ENCODE results near the gene HSPB6. TPM values are rescaled to one million over a fixed set of nuclear protein-coding genes. Genes with fewer than 3 reads are reported as not detected.

The HSPB6 gene
- total and polyA plus RNA-seq, 2 of the 8 experiments (the other 6 are each of a cell fraction or from before 2014, with no cell fraction given) = 0.91 TPM; not detected in 1

DNA sequence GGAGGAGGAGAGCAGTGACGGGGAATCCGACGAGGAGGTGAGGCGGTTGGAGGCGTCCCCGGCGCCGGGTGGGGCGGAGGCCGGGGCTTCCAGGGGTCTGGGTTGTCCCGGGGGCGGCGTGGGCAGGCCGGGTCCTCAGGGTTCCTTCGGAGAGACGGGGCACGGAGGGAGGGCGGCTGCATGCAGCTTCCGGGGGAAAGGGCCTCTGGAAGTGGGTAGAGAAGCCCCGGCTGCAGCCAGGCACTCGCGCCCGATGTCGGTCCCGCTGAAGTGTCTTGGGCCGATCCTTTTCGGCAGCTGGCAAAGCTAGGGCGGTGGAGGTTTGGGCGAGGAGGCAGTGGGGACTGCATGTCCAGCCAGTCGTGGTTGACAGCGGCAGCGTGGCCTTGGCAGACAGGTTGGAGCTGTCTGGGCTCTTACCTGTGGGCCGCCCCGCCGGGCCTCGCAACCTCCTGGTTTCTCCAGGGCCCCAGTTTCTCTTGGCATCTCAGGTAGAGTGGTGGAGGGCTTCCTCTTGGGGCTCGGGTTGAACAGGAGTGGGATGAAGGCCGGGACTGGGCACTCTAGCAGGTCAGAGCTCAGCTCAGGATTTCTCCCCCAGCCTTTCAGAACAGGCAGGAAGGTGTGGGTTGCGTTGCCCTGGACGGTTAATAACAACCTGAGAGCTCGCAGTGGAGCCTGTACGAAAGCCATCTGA is 38.3 kb downstream of the HSPB6 start:
- WGBS, 2 experiments (ENCODE audit: extremely low coverage in 1 of 2, insufficient coverage in 1 of 2, insufficient read length in 1 of 2, insufficient replicate concordance in 2 of 2, low coverage in 1 of 2, low lambda C conversion rate in 2 of 2, missing lambda C conversion rate in 1 of 2) = 8% methylated on average over 23 of the region's 42 CpGs; no CpG with 5 or more reads in 1 of the 2 experiments
- Histone ChIP-seq H3K23ac (ENCODE audit: insufficient read length) (no peak overlapping the region), H3K27ac (ENCODE audit: low read depth, low read length) (no peak overlapping the region; the same call in 1 of the 2 replicates)

More for the DNA sequence above, 38.3 kb downstream of the HSPB6 start:
- H3K27me3 ChIP-seq (replicated peaks in 1 of 4; ENCODE audit: control insufficient read depth in 3 of 4, extremely low read depth in 1 of 4, insufficient read depth in 3 of 4, low read length in 3 of 4) = no peaks in the 10 kb centered on the region
- peaks cover 11% of the 10 kb centered on the region in 2 experiments for H4K20me1 ChIP-seq (replicated peaks in 1 of 2; ENCODE audit: control insufficient read depth in 1 of 2, insufficient read depth in 2 of 2, low read length in 2 of 2)
- no peak for FAIRE-seq
- no peak overlapping the region for H3K14ac ChIP-seq (ENCODE audit: insufficient read length)
- H3K56ac ChIP-seq (replicated peaks; ENCODE audit: insufficient read length, low read depth, low read length) = peak overlapping the region; percentile 37
- H3K79me2 ChIP-seq (ENCODE audit: control insufficient read depth in 1 of 2, insufficient read depth in 2 of 2, low read length in 2 of 2) = peaks cover 0 to 20% of the 10 kb centered on the region in 2 experiments; a peak in 3 of 4 replicates
- H3K4ac ChIP-seq (replicated peaks; ENCODE audit: insufficient read length, low read depth, low read length) = no peak overlapping the region
- H3K9ac ChIP-seq (replicated peaks in 1 of 4; ENCODE audit: extremely low read depth in 1 of 4, low read depth in 3 of 4, low read length in 3 of 4) = peak overlapping the region; percentile 51 to 86 (median 64); a peak in 6 of 7 replicates
- H2BK12ac ChIP-seq (ENCODE audit: low read depth, low read length) = no peak overlapping the region
- H3K4me2 ChIP-seq (ENCODE audit: insufficient read depth in 1 of 2, low read depth in 2 of 2, low read length in 2 of 2) = peak overlapping the region; percentile 80 to 97
- H3K36me3 ChIP-seq (ENCODE audit: control insufficient read depth in 2 of 4, insufficient read depth in 4 of 4, low read length in 3 of 4) = peaks cover 10 to 28% (median 15%) of the 10 kb centered on the region in 4 experiments; a peak in 7 of 8 replicates
- no peak overlapping the region for H2BK5ac ChIP-seq (ENCODE audit: low read depth, low read length)
- H3K9me3 ChIP-seq (ENCODE audit: insufficient read depth in 2 of 2, low read depth in 1 of 2, low read length in 1 of 2) = no peaks in the 10 kb centered on the region
- DNase-seq (ENCODE audit: low read depth in 1 of 2, low spot score in 2 of 2) = peak in 1 of 2 experiments; percentile 62
- H2BK15ac ChIP-seq (ENCODE audit: low read length) = no peak overlapping the region
- peaks cover 13% of the 10 kb centered on the region for H3K23me2 ChIP-seq (ENCODE audit: low read depth, low read length)
- ChIA-PET CTCF (ENCODE audit: partially characterized antibody) (interaction anchor here (1.0 to 11.8 kb wide), 3 partner anchors 20 to 101 kb away, joined by 3 to 80 read pairs (median 6); partner anchors contain the start of gene IGFLR1), POLR2A (ENCODE audit: partially characterized antibody) (interaction anchor here (0.6 to 5.0 kb wide), 12 partner anchors 9 to 212 kb away, joined by 3 to 54 read pairs (median 4); partner anchors contain the start of genes PSENEN and U2AF1L4)
- no peak overlapping the region for H2AK5ac ChIP-seq (ENCODE audit: low read depth, low read length)
- H4K5ac ChIP-seq (ENCODE audit: insufficient read length, low read depth, low read length) = no peak overlapping the region
- peak overlapping the region; percentile 69 for H4K8ac ChIP-seq (ENCODE audit: extremely low read depth, insufficient read depth, low read length)
- H2AFZ ChIP-seq (ENCODE audit: low read length) = no peak overlapping the region
- peak overlapping the region; percentile 70 to 89 (median 85) for H3K4me3 ChIP-seq (ENCODE audit: extremely low read depth in 1 of 4, insufficient read depth in 2 of 4, low read depth in 3 of 4, low read length in 4 of 4)
- H3K4me1 ChIP-seq (replicated peaks in 1 of 4; ENCODE audit: control insufficient read depth in 3 of 4, insufficient read depth in 4 of 4, low read length in 3 of 4) = peaks cover 0 to 25% (median 17%) of the 10 kb centered on the region in 4 experiments; a peak in 6 of 7 replicates
- no peak overlapping the region for H2BK20ac ChIP-seq (ENCODE audit: low read length)
- no peak overlapping the region for H4K91ac ChIP-seq (replicated peaks; ENCODE audit: insufficient read length, low read length)
- 0 out of 4 replicates have a peak, but pooled peaks of 1 of the 2 experiments have one; percentile 48 for TF ChIP-seq HDAC2 (IDR thresholded peaks at IDR 0.05; ENCODE audit: borderline replicate concordance in 1 of 2, low read depth in 2 of 2, low read length in 2 of 2)
- TF ChIP-seq TAF1 (IDR thresholded peaks at IDR 0.05; ENCODE audit: low read depth, low read length) = no peak
- TF ChIP-seq HDAC6 (IDR thresholded peaks at IDR 0.05; ENCODE audit: low read depth, low read length) = no peak
- no peak for TF ChIP-seq SUZ12 (IDR thresholded peaks at IDR 0.05; ENCODE audit: low read length)
- TF ChIP-seq SAP30 (IDR thresholded peaks at IDR 0.05; ENCODE audit: insufficient read depth, insufficient replicate concordance, low read length) = peak; percentile 95
- TF ChIP-seq SIN3A (conservative IDR thresholded peaks at IDR 0.05 in 1 of 2, IDR thresholded peaks at IDR 0.05 in 1 of 2; ENCODE audit: low read depth in 1 of 2, low read length in 2 of 2) = peak; percentile 75 to 82; a peak in 3 of 4 replicates
- TF ChIP-seq KDM4A (IDR thresholded peaks at IDR 0.05; ENCODE audit: low read depth, low read length, severe bottlenecking) = peak; percentile 25
- TF ChIP-seq, protein P1, sequence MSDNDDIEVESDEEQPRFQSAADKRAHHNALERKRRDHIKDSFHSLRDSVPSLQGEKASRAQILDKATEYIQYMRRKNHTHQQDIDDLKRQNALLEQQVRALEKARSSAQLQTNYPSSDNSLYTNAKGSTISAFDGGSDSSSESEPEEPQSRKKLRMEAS (IDR thresholded peaks at IDR 0.05) = peak; percentile 27; the same call in 1 of the 2 replicates
- TF ChIP-seq FOSL1 (IDR thresholded peaks at IDR 0.05; ENCODE audit: insufficient read depth, low read depth, low read length) = no peak
- peaks cover 8% of the 10 kb centered on the region for H3K79me1 ChIP-seq (ENCODE audit: low read depth, low read length)
- H3K18ac ChIP-seq (ENCODE audit: extremely low read depth, low read length) = no peak overlapping the region; the same call in 1 of the 2 replicates
- no peak overlapping the region for H2BK120ac ChIP-seq (replicated peaks; ENCODE audit: low read depth, low read length)

All from H1 (cell line).